Activated CD4-positive, alpha-beta T cell treated with anti-CD3 and anti-CD28 coated beads for 36 hours (primary cell): ENCODE results near the gene UCHL3. TPM values are rescaled to one million over a fixed set of nuclear protein-coding genes. Genes with fewer than 3 reads are reported as not detected.
A peak's percentile ranks its signal among the peaks of the same experiment; 100 is the strongest.

Source experiments
- ATAC-seq: fragments of 200-7000 bp; cut with Tn5 transposase; one replicate; pipeline ENCODE4 v1.10.0; 2021; ENCODE audit warnings: mild to moderate bottlenecking, moderate library complexity
- CTCF ChIA-PET: fragments of 350-600 bp; sonication (Branson Sonifier 250); formaldehyde crosslinking; loops from one replicate; lab custom pipeline; 2021; ENCODE audit warnings: antibody characterized with exemption; lab: Charles Lee
- POLR2A ChIA-PET: fragments of 350-600 bp; sonication (Branson Sonifier 250); formaldehyde crosslinking; loops from one replicate; lab custom pipeline; 2021; ENCODE audit warnings: antibody characterized with exemption, inconsistent platforms; lab: Charles Lee
- DNase-seq: peaks from one replicate; pipeline ENCODE4 v3.0.0-alpha.2; 2020
- H3K27ac Mint-ChIP-seq: one replicate; pipeline ENCODE4 v1.8.0; 2021; ENCODE audit warnings: mixed read lengths
- H3K27me3 Mint-ChIP-seq: one replicate; pipeline ENCODE4 v1.8.0; 2021; ENCODE audit warnings: mixed read lengths
- H3K36me3 Mint-ChIP-seq: one replicate; pipeline ENCODE4 v1.8.0; 2021; ENCODE audit warnings: low read depth, mixed read lengths
- H3K4me1 Mint-ChIP-seq: one replicate; pipeline ENCODE4 v1.8.0; 2021; ENCODE audit warnings: mixed read lengths
- H3K4me3 Mint-ChIP-seq: one replicate; pipeline ENCODE4 v1.8.0; 2021; ENCODE audit warnings: mild to moderate bottlenecking, moderate library complexity, mixed read lengths
- H3K9me3 Mint-ChIP-seq: one replicate; pipeline ENCODE4 v1.8.0; 2021; ENCODE audit warnings: low read depth, mixed read lengths
- intact Hi-C, 2 experiments: fragments of 100-400 bp; cut with DNase I in 1 of 2; cut with micrococcal nuclease in 1 of 2; formaldehyde crosslinking; loops; one replicate each; pipeline versions ENCODE4 v1.14.2 to v1.15.1; 2022 to 2024; cut with DNase I, micrococcal nuclease
- total RNA-seq, 2 experiments: library from RNA; stranded (reverse); gene quantifications; one replicate each; pipeline ENCODE4 v1.2.3, GENCODE V29; 2021

UCHL3 gene
- total RNA-seq, 2 experiments from 2014 or later: 42.2 to 45.3 TPM

DNA sequence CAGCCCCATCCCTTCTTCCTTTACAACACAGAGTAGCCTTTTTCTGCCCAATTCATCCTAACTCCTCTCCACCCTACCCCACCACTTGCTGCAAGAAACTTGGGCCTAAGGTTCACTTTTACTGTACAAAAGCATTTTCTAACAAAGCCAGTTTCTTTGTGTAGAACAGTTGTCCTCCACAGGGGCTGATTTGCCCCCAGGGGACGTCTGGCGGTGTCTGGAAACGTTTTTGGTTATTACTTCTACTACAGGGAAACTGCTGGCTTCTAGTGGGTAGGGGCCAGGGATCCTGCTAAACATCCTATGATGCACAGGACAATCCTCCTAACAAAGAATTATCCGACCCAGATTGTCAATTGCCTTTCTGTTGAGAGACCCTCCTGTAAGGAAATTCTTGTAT lies 79.2 kb downstream of the UCHL3 start:
- ATAC-seq (no peak), DNase-seq (no peak)
- intact Hi-C loops: no loop called here
- Mint-ChIP-seq H3K4me3 (no peak overlapping the region), H3K27ac (no peak overlapping the region), H3K9me3 (no peaks in the 10 kb centered on the region), H3K27me3 (no peaks in the 10 kb centered on the region), H3K4me1 (peaks cover 4% of the 10 kb centered on the region), H3K36me3 (peaks cover 14% of the 10 kb centered on the region)
- CTCF ChIA-PET: no interaction called here
- POLR2A ChIA-PET: no interaction called here

- DNase-seq (no peak), ATAC-seq (no peak)
- ChIA-PET CTCF (interaction anchor here (0.6 to 1.4 kb wide), 3 partner anchors 12 to 62 kb away, joined by 3 to 4 read pairs (median 3); no protein-coding TSS in a partner anchor), POLR2A (no interaction called here)
- intact Hi-C loops: no loop called here
- Mint-ChIP-seq H3K4me1 (peaks cover 13% of the 10 kb centered on the region), H3K27me3 (peaks cover 12% of the 10 kb centered on the region), H3K27ac (peak overlapping the region; percentile 16), H3K4me3 (no peak overlapping the region), H3K36me3 (no peaks in the 10 kb centered on the region), H3K9me3 (no peaks in the 10 kb centered on the region)
These were observed 83.7 kb downstream of the UCHL3 start for GRCh38 chr13:75633285-75633684.

DNA sequence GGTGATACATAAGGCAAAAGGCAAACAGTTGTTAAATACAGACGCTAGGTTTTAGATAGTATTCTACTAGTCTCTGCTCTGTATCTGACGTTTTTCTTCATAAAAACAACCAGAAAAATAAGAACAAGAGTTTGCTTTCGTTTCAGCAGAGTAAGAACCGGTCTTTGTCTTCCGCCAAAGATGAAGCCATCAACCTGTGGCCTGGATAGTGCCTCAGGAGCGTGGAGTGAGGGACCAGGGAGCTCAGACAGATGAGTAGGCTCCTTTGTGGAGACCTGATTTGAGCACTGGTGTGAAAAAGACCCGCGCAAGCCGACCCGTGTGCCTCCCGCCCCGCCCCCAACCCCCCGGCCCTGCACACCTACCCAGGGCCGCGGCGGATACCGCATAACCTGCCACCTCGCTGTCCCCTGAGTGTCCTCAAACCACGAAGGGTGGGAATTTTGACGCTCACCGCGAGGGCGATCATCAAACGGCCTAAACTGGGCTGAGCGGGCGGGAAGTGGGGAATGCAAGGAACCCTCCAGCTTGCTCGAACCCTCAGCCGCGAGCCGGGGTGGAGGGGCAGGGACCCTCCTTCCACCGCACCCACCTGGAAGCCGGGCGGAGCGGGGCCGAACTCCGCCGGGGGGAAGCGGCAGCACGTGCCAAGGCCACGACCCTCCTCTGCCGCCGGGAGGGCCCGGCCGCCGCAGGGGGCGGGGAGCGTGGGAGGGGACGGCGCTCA lies 85.7 kb downstream of the UCHL3 start:
- Mint-ChIP-seq H3K4me3 (peak overlapping the region; percentile 36), H3K36me3 (no peaks in the 10 kb centered on the region), H3K4me1 (peaks cover 13% of the 10 kb centered on the region), H3K27me3 (peaks cover 18% of the 10 kb centered on the region), H3K27ac (no peak overlapping the region), H3K9me3 (no peaks in the 10 kb centered on the region)
- DNase-seq: peak; percentile 13
- intact Hi-C loops: loop anchor here in 1 of 2 experiments (5.0 kb wide), 3 partner anchors 127 to 308 kb away; no protein-coding TSS in a partner anchor
- ChIA-PET POLR2A (interaction anchor here (0.6 kb wide), 1 partner anchor 44 kb away, joined by 3 read pairs; no protein-coding TSS in a partner anchor), CTCF (interaction anchor here (0.5 to 1.1 kb wide), 2 partner anchors 14 to 1106 kb away, joined by 3 to 4 read pairs; no protein-coding TSS in a partner anchor)
- ATAC-seq: no peak

GRCh38 chr13:75635828-75636435 lies 86.3 kb downstream of the UCHL3 start, which contains the start of gene LMO7:
Gene LMO7, plus strand, starts transcription at chr13:75636330. Its CDS starts 328 bp downstream, at chr13:75636658.
- Mint-ChIP-seq H3K9me3 (no peaks in the 10 kb centered on the region), H3K4me3 (peak within 1 kb of the TSS; percentile 69), H3K36me3 (no peaks in the 10 kb centered on the region), H3K27me3 (peaks cover 18% of the 10 kb centered on the region), H3K27ac (no peak within 1 kb of the TSS), H3K4me1 (peaks cover 13% of the 10 kb centered on the region)
- ChIA-PET CTCF (interaction anchor here (0.5 kb wide), 1 partner anchor 1106 kb away, joined by 3 read pairs; no protein-coding TSS in a partner anchor), POLR2A (no interaction called here)
- peak; percentile 49 for ATAC-seq
- peak; percentile 63 for DNase-seq
- intact Hi-C loops: loop anchor here in 1 of 2 experiments (1.0 to 5.0 kb wide), 5 partner anchors 87 to 309 kb away; partner anchors contain the start of gene UCHL3

GRCh38 chr13:75636436-75637180 lies 87.0 kb downstream of the UCHL3 start:
- DNase-seq: peak; percentile 59
- no peaks in the 10 kb centered on the region for H3K9me3 Mint-ChIP-seq
- peak; percentile 68 for ATAC-seq
- POLR2A ChIA-PET: no interaction called here
- CTCF ChIA-PET: interaction anchor here (0.6 kb wide), 1 partner anchor 79 kb away, joined by 4 read pairs; no protein-coding TSS in a partner anchor
- intact Hi-C loops: loop anchor here in 1 of 2 experiments (1.0 to 5.0 kb wide), 5 partner anchors 87 to 309 kb away; partner anchors contain the start of gene UCHL3
- no peaks in the 10 kb centered on the region for H3K36me3 Mint-ChIP-seq
- H3K27ac Mint-ChIP-seq: no peak overlapping the region
- peak overlapping the region; percentile 69 for H3K4me3 Mint-ChIP-seq
- peaks cover 18% of the 10 kb centered on the region for H3K27me3 Mint-ChIP-seq
- H3K4me1 Mint-ChIP-seq: peaks cover 13% of the 10 kb centered on the region

- Mint-ChIP-seq H3K4me3 (peak overlapping the region; percentile 69), H3K36me3 (no peaks in the 10 kb centered on the region), H3K27me3 (peaks cover 18% of the 10 kb centered on the region), H3K27ac (no peak overlapping the region), H3K4me1 (peaks cover 13% of the 10 kb centered on the region), H3K9me3 (no peaks in the 10 kb centered on the region)
- POLR2A ChIA-PET: no interaction called here
- DNase-seq (no peak), ATAC-seq (no peak)
- CTCF ChIA-PET: interaction anchor here (0.6 kb wide), 1 partner anchor 80 kb away, joined by 4 read pairs; no protein-coding TSS in a partner anchor
- intact Hi-C loops: loop anchor here in 1 of 2 experiments (2.0 to 5.0 kb wide), 4 partner anchors 125 to 310 kb away; no protein-coding TSS in a partner anchor
These were observed 87.7 kb downstream of the UCHL3 start for GRCh38 chr13:75637181-75637750.

DNA sequence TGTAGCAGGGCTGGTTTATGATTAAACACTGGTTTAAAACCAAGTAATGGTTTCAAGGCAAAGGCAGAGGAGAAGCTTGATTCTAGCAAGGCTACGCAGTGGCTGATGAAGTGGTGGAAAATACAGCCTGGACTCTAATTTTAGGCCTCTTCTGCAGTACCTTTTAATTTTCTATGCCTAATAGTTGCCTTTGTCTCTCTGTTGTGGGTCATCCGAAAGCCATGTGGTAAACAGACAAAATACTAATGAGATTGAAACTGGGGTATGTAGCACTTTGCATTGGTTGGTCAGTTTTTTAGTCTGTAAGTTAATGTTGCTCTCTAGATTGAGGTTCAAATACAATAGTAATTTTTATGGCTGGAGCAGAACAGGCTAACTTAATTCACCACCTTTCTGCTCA lies 89.9 kb downstream of the UCHL3 start:
- H3K9me3 Mint-ChIP-seq: no peaks in the 10 kb centered on the region
- DNase-seq (no peak), ATAC-seq (no peak)
- H3K27ac Mint-ChIP-seq: no peak overlapping the region
- peaks cover 18% of the 10 kb centered on the region for H3K27me3 Mint-ChIP-seq
- POLR2A ChIA-PET: no interaction called here
- no peaks in the 10 kb centered on the region for H3K36me3 Mint-ChIP-seq
- H3K4me1 Mint-ChIP-seq: peaks cover 9% of the 10 kb centered on the region
- intact Hi-C loops: loop anchor here in 1 of 2 experiments (5.0 kb wide), 3 partner anchors 123 to 312 kb away; no protein-coding TSS in a partner anchor
- CTCF ChIA-PET: interaction anchor here (0.7 to 1.2 kb wide), 3 partner anchors 13 to 57 kb away, joined by 3 to 4 read pairs (median 4); no protein-coding TSS in a partner anchor
- no peak overlapping the region for H3K4me3 Mint-ChIP-seq

- Mint-ChIP-seq H3K4me3 (no peak overlapping the region), H3K4me1 (peaks cover 7% of the 10 kb centered on the region), H3K27me3 (peaks cover 18% of the 10 kb centered on the region), H3K9me3 (no peaks in the 10 kb centered on the region), H3K27ac (no peak overlapping the region), H3K36me3 (no peaks in the 10 kb centered on the region)
- intact Hi-C loops: no loop called here
- ChIA-PET POLR2A (no interaction called here), CTCF (interaction anchor here (0.6 kb wide), 1 partner anchor 902 kb away, joined by 3 read pairs; no protein-coding TSS in a partner anchor)
- DNase-seq (no peak), ATAC-seq (no peak)
These were observed 91.4 kb downstream of the UCHL3 start for GRCh38 chr13:75641026-75641425.

DNA sequence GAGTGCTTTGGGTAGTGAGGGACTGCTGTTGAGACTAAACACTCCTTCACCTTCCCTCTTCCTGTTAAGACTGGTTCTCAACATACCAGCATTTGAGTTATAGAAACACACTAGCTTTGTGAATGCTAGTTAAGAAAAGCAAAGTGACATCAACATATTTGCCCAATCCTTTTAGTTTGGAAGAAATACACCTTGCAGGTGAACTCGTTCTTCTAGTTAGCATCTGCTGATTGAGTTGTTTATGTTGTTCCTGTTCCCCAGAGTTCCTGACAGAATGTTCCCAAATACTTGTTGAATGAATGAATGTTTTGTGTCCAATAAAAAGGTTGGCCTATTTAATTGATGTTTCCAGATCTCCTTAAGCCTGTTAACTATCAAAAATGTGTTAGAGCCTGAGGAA lies 93.6 kb downstream of the UCHL3 start:
- POLR2A ChIA-PET: no interaction called here
- Mint-ChIP-seq H3K27ac (no peak overlapping the region), H3K9me3 (no peaks in the 10 kb centered on the region), H3K36me3 (no peaks in the 10 kb centered on the region), H3K4me3 (no peak overlapping the region), H3K4me1 (peaks cover 7% of the 10 kb centered on the region), H3K27me3 (peaks cover 6% of the 10 kb centered on the region)
- intact Hi-C loops: no loop called here
- CTCF ChIA-PET: no interaction called here
- ATAC-seq: no peak
- DNase-seq: no peak

GRCh38 chr13:75643693-75644092 lies 94.1 kb downstream of the UCHL3 start:
- Mint-ChIP-seq H3K9me3 (no peaks in the 10 kb centered on the region), H3K27ac (no peak overlapping the region), H3K36me3 (peaks cover 2% of the 10 kb centered on the region), H3K4me3 (no peak overlapping the region), H3K4me1 (peaks cover 7% of the 10 kb centered on the region), H3K27me3 (peaks cover 5% of the 10 kb centered on the region)
- ATAC-seq (no peak), DNase-seq (no peak)
- ChIA-PET POLR2A (no interaction called here), CTCF (interaction anchor here (0.9 kb wide), 1 partner anchor 106 kb away, joined by 3 read pairs; the partner anchor contains the start of gene COMMD6)
- intact Hi-C loops: no loop called here
